ENCODE results near the gene MACROD2. TPM values are rescaled to one million over a fixed set of nuclear protein-coding genes. Genes with fewer than 3 reads are reported as not detected.

The MACROD2 gene
- total RNA-seq, 1 donor from 2014 or later: 3.8 TPM

GRCh38 chr20:14401479-14402138, 406.3 kb downstream of the MACROD2 start:
- no peak for DNase-seq (ENCODE audit: low spot score)

GRCh38 chr20:14404515-14404914, 409.2 kb downstream of the MACROD2 start:
- no peak for DNase-seq (ENCODE audit: low spot score)

GRCh38 chr20:14406495-14406894, 411.2 kb downstream of the MACROD2 start:
- no peak for DNase-seq (ENCODE audit: low spot score)

- no peak for DNase-seq (ENCODE audit: low spot score)
These were observed 412.0 kb downstream of the MACROD2 start for GRCh38 chr20:14407336-14407735.

- DNase-seq (ENCODE audit: low spot score): no peak
These were observed 415.7 kb downstream of the MACROD2 start for GRCh38 chr20:14410869-14411555.

- no peak for DNase-seq (ENCODE audit: low spot score)
These were observed 416.9 kb downstream of the MACROD2 start for GRCh38 chr20:14412065-14412681.

GRCh38 chr20:14413835-14414234, 418.5 kb downstream of the MACROD2 start:
- no peak for DNase-seq (ENCODE audit: low spot score)

GRCh38 chr20:14414560-14414959, 419.2 kb downstream of the MACROD2 start:
- DNase-seq (ENCODE audit: low spot score): no peak

- no peak for DNase-seq (ENCODE audit: low spot score)
These were observed 420.2 kb downstream of the MACROD2 start for GRCh38 chr20:14415467-14415866.

GRCh38 chr20:14418376-14418775, 423.1 kb downstream of the MACROD2 start:
- DNase-seq (ENCODE audit: low spot score): no peak

- DNase-seq (ENCODE audit: low spot score): no peak
These were observed 427.6 kb downstream of the MACROD2 start for GRCh38 chr20:14422892-14423291.

GRCh38 chr20:14431568-14431967, 436.3 kb downstream of the MACROD2 start:
- no peak for DNase-seq (ENCODE audit: low spot score)

GRCh38 chr20:14432085-14432484, 436.8 kb downstream of the MACROD2 start:
- no peak for DNase-seq (ENCODE audit: low spot score)

- DNase-seq (ENCODE audit: low spot score): no peak
These were observed 437.3 kb downstream of the MACROD2 start for GRCh38 chr20:14432597-14432996.

- DNase-seq (ENCODE audit: low spot score): no peak
These were observed 439.2 kb downstream of the MACROD2 start for GRCh38 chr20:14434384-14435136.

GRCh38 chr20:14441201-14441600, 445.9 kb downstream of the MACROD2 start:
- DNase-seq (ENCODE audit: low spot score): no peak

- no peak for DNase-seq (ENCODE audit: low spot score)
These were observed 448.8 kb downstream of the MACROD2 start for GRCh38 chr20:14444106-14444505.

- DNase-seq (ENCODE audit: low spot score): no peak
These were observed 450.0 kb downstream of the MACROD2 start for GRCh38 chr20:14445310-14445709.

GRCh38 chr20:14445902-14446301, 450.6 kb downstream of the MACROD2 start:
- no peak for DNase-seq (ENCODE audit: low spot score)

- no peak for DNase-seq (ENCODE audit: low spot score)
These were observed 451.1 kb downstream of the MACROD2 start for GRCh38 chr20:14446446-14446845.

- DNase-seq (ENCODE audit: low spot score): no peak
These were observed 454.0 kb downstream of the MACROD2 start for GRCh38 chr20:14449323-14449722.

GRCh38 chr20:14450256-14450655, 454.9 kb downstream of the MACROD2 start:
- no peak for DNase-seq (ENCODE audit: low spot score)

Data from mesenteric fat pad (tissue), 1 donor.